ACC112 (cell line): ENCODE results near the gene MED7.

ENCODE experiments used
- H2AFZ ChIP-seq: fragments of 200-600 bp; sonication (generic); one replicate; pipeline ENCODE4 v1.6.0; 2017; ENCODE audit warnings: antibody characterized with exemption, low read length; ENCODE audit not compliant: unreplicated experiment
- H3K27ac ChIP-seq: fragments of 200-600 bp; sonication (generic); 2 replicates; pipeline ENCODE4 v1.5.1; 2014; ENCODE audit warnings: low read depth, mild to moderate bottlenecking, antibody characterized with exemption, low read length, moderate library complexity
- H3K27me3 ChIP-seq: fragments of 200-600 bp; sonication (generic); 2 replicates; pipeline ENCODE4 v1.6.1; 2014; ENCODE audit warnings: mild to moderate bottlenecking, antibody characterized with exemption, low read length, moderate library complexity, mixed read lengths; ENCODE audit not compliant: insufficient read depth
- H3K36me3 ChIP-seq: fragments of 200-600 bp; sonication (generic); 2 replicates; pipeline ENCODE4 v1.6.1; 2016; ENCODE audit warnings: mild to moderate bottlenecking, antibody characterized with exemption, low read length, moderate library complexity, mixed read lengths; ENCODE audit not compliant: insufficient read depth
- H3K4me1 ChIP-seq: fragments of 200-600 bp; sonication (generic); one replicate; pipeline ENCODE4 v1.6.1; 2016; ENCODE audit warnings: low read length, mixed read lengths; ENCODE audit not compliant: insufficient read depth, unreplicated experiment, control insufficient read depth
- H3K4me3 ChIP-seq: fragments of 200-600 bp; sonication (generic); 2 replicates; pipeline ENCODE4 v1.5.1; 2014; ENCODE audit warnings: mild to moderate bottlenecking, low read depth, low read length
- H3K79me2 ChIP-seq: fragments of 200-600 bp; sonication (generic); one replicate; pipeline ENCODE4 v1.6.0; 2016; ENCODE audit warnings: low read length; ENCODE audit not compliant: control insufficient read depth, unreplicated experiment, insufficient read depth

Gene MED7

GRCh38 chr5:157162919-157163510 is 20.4 kb upstream of the MED7 start:
- H3K36me3 ChIP-seq, result no peaks in the 10 kb centered on the region
- H3K4me1 ChIP-seq, result no peaks in the 10 kb centered on the region
- no peak overlapping the region for H3K27ac ChIP-seq
- H3K27me3 ChIP-seq, result peaks cover 80% of the 10 kb centered on the region
- H3K79me2 ChIP-seq, result no peaks in the 10 kb centered on the region
- no peak overlapping the region for H2AFZ ChIP-seq
- no peak overlapping the region for H3K4me3 ChIP-seq

GRCh38 chr5:157161996-157162395 is 19.3 kb upstream of the MED7 start:
- Histone ChIP-seq H2AFZ (no peak overlapping the region), H3K79me2 (no peaks in the 10 kb centered on the region), H3K4me3 (no peak overlapping the region), H3K36me3 (no peaks in the 10 kb centered on the region), H3K27me3 (peaks cover 70% of the 10 kb centered on the region), H3K27ac (no peak overlapping the region), H3K4me1 (no peaks in the 10 kb centered on the region)

- no peaks in the 10 kb centered on the region for H3K36me3 ChIP-seq
- H3K27me3 ChIP-seq, result peaks cover 52% of the 10 kb centered on the region
- no peaks in the 10 kb centered on the region for H3K79me2 ChIP-seq
- no peak overlapping the region for H3K4me3 ChIP-seq
- no peak overlapping the region for H3K27ac ChIP-seq
- no peak overlapping the region for H2AFZ ChIP-seq
- no peaks in the 10 kb centered on the region for H3K4me1 ChIP-seq
Measured at GRCh38 chr5:157160001-157160400, 17.3 kb upstream of the MED7 start.

GRCh38 chr5:157159209-157159751 is 16.6 kb upstream of the MED7 start:
- Histone ChIP-seq H3K27me3 (peaks cover 46% of the 10 kb centered on the region), H3K36me3 (no peaks in the 10 kb centered on the region), H3K4me1 (no peaks in the 10 kb centered on the region), H3K27ac (no peak overlapping the region), H3K79me2 (no peaks in the 10 kb centered on the region), H2AFZ (no peak overlapping the region), H3K4me3 (no peak overlapping the region)

GRCh38 chr5:157157293-157157891 is 14.7 kb upstream of the MED7 start:
- H3K27ac ChIP-seq, result no peak overlapping the region
- no peak overlapping the region for H3K4me3 ChIP-seq
- H3K27me3 ChIP-seq, result peaks cover 35% of the 10 kb centered on the region

GRCh38 chr5:157155297-157155696 is 12.6 kb upstream of the MED7 start:
- H3K27me3 ChIP-seq, result peaks cover 20% of the 10 kb centered on the region
- H3K79me2 ChIP-seq, result no peaks in the 10 kb centered on the region
- no peak overlapping the region for H3K4me3 ChIP-seq
- H3K4me1 ChIP-seq, result no peaks in the 10 kb centered on the region
- H2AFZ ChIP-seq, result no peak overlapping the region
- H3K27ac ChIP-seq, result no peak overlapping the region
- H3K36me3 ChIP-seq, result no peaks in the 10 kb centered on the region

More at GRCh38 chr5:157157293-157157891, 14.7 kb upstream of the MED7 start:
- Histone ChIP-seq H3K79me2 (no peaks in the 10 kb centered on the region), H3K4me1 (no peaks in the 10 kb centered on the region), H3K36me3 (no peaks in the 10 kb centered on the region), H2AFZ (no peak overlapping the region)

- no peak overlapping the region for H3K27ac ChIP-seq
- peaks cover 4% of the 10 kb centered on the region; the same call in 1 of the 2 replicates for H3K27me3 ChIP-seq
- no peak overlapping the region for H3K4me3 ChIP-seq
- no peaks in the 10 kb centered on the region for H3K36me3 ChIP-seq
- H2AFZ ChIP-seq, result no peak overlapping the region
- no peaks in the 10 kb centered on the region for H3K4me1 ChIP-seq
- no peaks in the 10 kb centered on the region for H3K79me2 ChIP-seq
Measured at GRCh38 chr5:157150995-157151394, 8.3 kb upstream of the MED7 start.

GRCh38 chr5:157148734-157149615 is 6.3 kb upstream of the MED7 start:
- Histone ChIP-seq H3K27me3 (peaks cover 4% of the 10 kb centered on the region; the same call in 1 of the 2 replicates), H3K27ac (no peak overlapping the region), H3K36me3 (no peaks in the 10 kb centered on the region), H3K79me2 (no peaks in the 10 kb centered on the region), H3K4me1 (no peaks in the 10 kb centered on the region), H3K4me3 (no peak overlapping the region), H2AFZ (no peak overlapping the region)

- peak overlapping the region; percentile 42 for H3K27ac ChIP-seq
- H3K4me1 ChIP-seq, result peaks cover 9% of the 10 kb centered on the region
- peaks cover 32% of the 10 kb centered on the region for H3K79me2 ChIP-seq
- no peaks in the 10 kb centered on the region for H3K27me3 ChIP-seq
- H3K4me3 ChIP-seq, result peak overlapping the region; percentile 86
- peaks cover 11% of the 10 kb centered on the region for H3K36me3 ChIP-seq
- H2AFZ ChIP-seq, result peak overlapping the region; percentile 94
Measured at GRCh38 chr5:157143127-157143971, 684 bp upstream of the MED7 start.

- no peak overlapping the region for H2AFZ ChIP-seq
- H3K4me1 ChIP-seq, result peaks cover 9% of the 10 kb centered on the region
- H3K27ac ChIP-seq, result no peak overlapping the region
- H3K36me3 ChIP-seq, result peaks cover 18% of the 10 kb centered on the region
- H3K79me2 ChIP-seq, result peaks cover 37% of the 10 kb centered on the region
- no peak overlapping the region for H3K4me3 ChIP-seq
- no peaks in the 10 kb centered on the region for H3K27me3 ChIP-seq
Measured at GRCh38 chr5:157137691-157138090, 5.0 kb downstream of the MED7 start.
